ENCODE data around the gene AUTS2. TPM values are rescaled to one million over a fixed set of nuclear protein-coding genes. Genes with fewer than 3 reads are reported as not detected.

The AUTS2 gene
- polyA plus RNA-seq, 4 donors = 69.8 to 109 (median 76.8) TPM

- DNase-seq (ENCODE audit: low read depth in 4 of 4, low spot score in 3 of 4) = no peak
These were observed 152.8 kb downstream of the AUTS2 start for GRCh38 chr7:69751026-69751425.

GRCh38 chr7:69753981-69754380, 155.7 kb downstream of the AUTS2 start:
- DNase-seq (ENCODE audit: low read depth in 4 of 4, low spot score in 3 of 4) = no peak

GRCh38 chr7:69754476-69754875, 156.2 kb downstream of the AUTS2 start:
- no peak for DNase-seq (ENCODE audit: low read depth in 4 of 4, low spot score in 3 of 4)

GRCh38 chr7:69756235-69756634, 158.0 kb downstream of the AUTS2 start:
- DNase-seq (ENCODE audit: low read depth in 4 of 4, low spot score in 3 of 4) = no peak

GRCh38 chr7:69757528-69757927, 159.3 kb downstream of the AUTS2 start:
- no peak for DNase-seq (ENCODE audit: low read depth in 4 of 4, low spot score in 3 of 4)

GRCh38 chr7:69757981-69758430, 159.7 kb downstream of the AUTS2 start:
- DNase-seq (ENCODE audit: low read depth in 4 of 4, low spot score in 3 of 4) = no peak

- DNase-seq (ENCODE audit: low read depth in 4 of 4, low spot score in 3 of 4) = no peak
These were observed 161.1 kb downstream of the AUTS2 start for GRCh38 chr7:69759373-69759772.

- no peak for DNase-seq (ENCODE audit: low read depth in 4 of 4, low spot score in 3 of 4)
These were observed 163.1 kb downstream of the AUTS2 start for GRCh38 chr7:69761290-69761922.

GRCh38 chr7:69762821-69763352, 164.6 kb downstream of the AUTS2 start:
- DNase-seq (ENCODE audit: low read depth in 4 of 4, low spot score in 3 of 4) = no peak

- DNase-seq (ENCODE audit: low read depth in 4 of 4, low spot score in 3 of 4) = no peak
These were observed 165.2 kb downstream of the AUTS2 start for GRCh38 chr7:69763513-69763912.

GRCh38 chr7:69764147-69764546, 165.9 kb downstream of the AUTS2 start:
- no peak for DNase-seq (ENCODE audit: low read depth in 4 of 4, low spot score in 3 of 4)

GRCh38 chr7:69764681-69765080, 166.4 kb downstream of the AUTS2 start:
- no peak for DNase-seq (ENCODE audit: low read depth in 4 of 4, low spot score in 3 of 4)

GRCh38 chr7:69765879-69766278, 167.6 kb downstream of the AUTS2 start:
- DNase-seq (ENCODE audit: low read depth in 4 of 4, low spot score in 3 of 4) = no peak

- no peak for DNase-seq (ENCODE audit: low read depth in 4 of 4, low spot score in 3 of 4)
These were observed 170.8 kb downstream of the AUTS2 start for GRCh38 chr7:69768986-69769595.

- no peak for DNase-seq (ENCODE audit: low read depth in 4 of 4, low spot score in 3 of 4)
These were observed 171.6 kb downstream of the AUTS2 start for GRCh38 chr7:69769826-69770225.

GRCh38 chr7:69770613-69771012, 172.3 kb downstream of the AUTS2 start:
- DNase-seq (ENCODE audit: low read depth in 4 of 4, low spot score in 3 of 4) = no peak

- DNase-seq (ENCODE audit: low read depth in 4 of 4, low spot score in 3 of 4) = no peak
These were observed 174.6 kb downstream of the AUTS2 start for GRCh38 chr7:69772718-69773436.

- DNase-seq (ENCODE audit: low read depth in 4 of 4, low spot score in 3 of 4) = no peak
These were observed 175.4 kb downstream of the AUTS2 start for GRCh38 chr7:69773535-69774225.

- no peak for DNase-seq (ENCODE audit: low read depth in 4 of 4, low spot score in 3 of 4)
These were observed 177.0 kb downstream of the AUTS2 start for GRCh38 chr7:69775231-69775771.

GRCh38 chr7:69776611-69777010, 178.3 kb downstream of the AUTS2 start:
- no peak for DNase-seq (ENCODE audit: low read depth in 4 of 4, low spot score in 3 of 4)

- DNase-seq (ENCODE audit: low read depth in 4 of 4, low spot score in 3 of 4) = no peak
These were observed 179.9 kb downstream of the AUTS2 start for GRCh38 chr7:69778138-69778537.

Data from left renal pelvis (tissue), 4 donors.